ENCODE results near the gene PLA2G5.

PLA2G5 gene

DNA sequence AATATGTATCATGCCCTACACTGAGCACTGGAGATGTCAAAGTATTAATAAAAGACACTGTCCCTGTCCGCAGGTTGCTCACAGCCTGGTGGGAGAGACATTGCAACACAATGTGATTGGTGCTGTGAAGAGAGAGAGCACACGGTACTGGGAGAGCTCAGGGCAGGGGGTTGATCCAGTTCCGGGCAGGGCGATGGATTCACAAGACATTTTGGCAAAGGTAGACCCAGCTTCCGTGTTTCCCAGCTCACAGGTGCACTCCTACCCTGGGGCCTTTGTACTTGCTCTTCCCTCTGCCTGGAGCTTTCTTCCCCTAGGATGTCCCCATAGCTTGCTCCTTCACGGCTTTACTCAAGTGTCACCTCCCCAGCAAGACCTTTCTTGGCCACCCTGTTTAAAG lies 1.4 kb downstream of the PLA2G5 start:
- H3K36me3 ChIP-seq (ENCODE audit: insufficient read depth, low read length) = no peaks in the 10 kb centered on the region
- no peak overlapping the region for H3K4me3 ChIP-seq (ENCODE audit: low read length)
- peaks cover 18% of the 10 kb centered on the region for H3K27me3 ChIP-seq (ENCODE audit: control insufficient read depth, insufficient read depth, low read length)
- H3K4me1 ChIP-seq (ENCODE audit: control insufficient read depth, insufficient read depth, low read length) = no peaks in the 10 kb centered on the region
- H3K9me3 ChIP-seq (replicated peaks; ENCODE audit: low read length) = no peaks in the 10 kb centered on the region
- no peak overlapping the region for H3K9ac ChIP-seq (ENCODE audit: low read depth, low read length)
- H3K4me2 ChIP-seq (ENCODE audit: low read length) = no peak overlapping the region

DNA sequence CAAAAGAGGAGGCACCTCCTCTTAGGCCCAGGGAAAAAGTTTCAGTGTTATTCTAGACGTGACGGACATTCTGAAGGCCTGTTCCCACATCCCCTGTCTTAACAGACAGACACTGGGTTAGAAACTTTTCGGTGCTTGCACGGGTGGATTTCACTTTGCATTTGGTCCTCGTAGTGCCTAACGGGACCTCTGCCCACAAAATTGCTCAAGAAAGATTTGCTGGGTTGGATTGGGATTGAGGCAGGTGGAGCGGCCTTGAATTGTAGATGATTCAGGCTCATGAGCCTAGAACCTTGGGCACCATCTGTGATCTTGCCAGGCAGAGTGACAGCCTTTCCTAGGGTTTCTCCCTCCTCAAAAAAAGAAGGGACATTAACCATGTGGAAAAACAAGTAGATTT lies 2.8 kb downstream of the PLA2G5 start:
- Histone ChIP-seq H3K9ac (ENCODE audit: low read depth, low read length) (no peak overlapping the region), H3K4me1 (ENCODE audit: control insufficient read depth, insufficient read depth, low read length) (no peaks in the 10 kb centered on the region), H3K4me3 (ENCODE audit: low read length) (no peak overlapping the region), H3K27me3 (ENCODE audit: control insufficient read depth, insufficient read depth, low read length) (peaks cover 31% of the 10 kb centered on the region), H3K9me3 (replicated peaks; ENCODE audit: low read length) (no peaks in the 10 kb centered on the region), H3K36me3 (ENCODE audit: insufficient read depth, low read length) (no peaks in the 10 kb centered on the region), H3K4me2 (ENCODE audit: low read length) (no peak overlapping the region)

DNA sequence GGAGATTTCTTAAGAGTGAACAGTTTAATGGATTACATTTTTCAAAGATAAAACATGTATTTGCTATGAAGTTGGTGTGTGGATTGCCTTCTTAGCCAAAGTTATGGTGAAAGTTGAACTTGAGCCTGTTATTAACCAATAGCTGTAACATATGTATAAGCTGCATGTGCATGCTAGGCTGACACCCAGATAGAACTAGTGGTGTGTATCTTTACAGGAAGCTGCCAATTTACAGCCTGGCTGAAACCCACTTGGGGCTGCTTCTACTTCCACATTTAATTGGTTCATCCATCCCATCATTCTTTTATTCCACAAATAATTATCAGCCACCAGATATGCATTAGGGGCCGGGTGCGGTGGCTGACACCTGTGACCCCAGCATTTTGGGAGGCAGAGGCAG lies 3.3 kb downstream of the PLA2G5 start:
- no peaks in the 10 kb centered on the region for H3K4me1 ChIP-seq (ENCODE audit: control insufficient read depth, insufficient read depth, low read length)
- no peak overlapping the region for H3K4me2 ChIP-seq (ENCODE audit: low read length)
- H3K4me3 ChIP-seq (ENCODE audit: low read length) = no peak overlapping the region
- H3K9ac ChIP-seq (ENCODE audit: low read depth, low read length) = no peak overlapping the region
- H3K36me3 ChIP-seq (ENCODE audit: insufficient read depth, low read length) = no peaks in the 10 kb centered on the region
- no peaks in the 10 kb centered on the region for H3K9me3 ChIP-seq (replicated peaks; ENCODE audit: low read length)
- H3K27me3 ChIP-seq (ENCODE audit: control insufficient read depth, insufficient read depth, low read length) = peaks cover 36% of the 10 kb centered on the region

DNA sequence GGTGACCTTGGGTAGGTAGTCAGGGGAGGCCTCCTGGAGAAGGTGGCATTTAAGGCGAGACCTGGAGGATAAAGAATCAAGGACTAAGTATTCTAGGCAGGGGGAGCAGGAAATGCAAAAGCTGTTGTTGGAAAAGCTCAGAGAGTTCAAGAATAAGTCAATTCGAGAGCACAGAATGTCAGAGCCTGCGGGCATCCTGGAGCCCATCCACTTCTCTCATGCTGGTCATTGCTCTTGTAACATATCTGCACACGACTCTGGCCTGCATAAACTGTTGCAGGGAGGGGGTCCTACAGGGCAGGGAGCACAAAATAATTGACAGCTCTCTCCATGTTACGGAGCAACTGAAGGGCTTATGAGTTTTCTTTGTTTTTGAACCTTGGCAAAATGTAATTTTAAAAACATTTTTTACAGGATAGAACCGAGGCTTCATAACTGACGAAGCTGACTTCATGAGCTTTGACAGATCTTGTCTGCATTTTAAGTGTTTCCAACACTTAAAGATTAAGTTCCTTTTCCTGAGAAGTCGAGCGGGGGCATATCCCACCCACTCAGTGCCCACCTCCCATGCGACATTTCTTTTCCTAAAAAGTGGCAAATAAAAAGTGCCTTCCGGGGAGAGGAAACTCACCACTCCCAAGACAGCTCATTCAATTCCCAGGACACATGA lies 4.2 kb downstream of the PLA2G5 start:
- Histone ChIP-seq H3K4me1 (ENCODE audit: control insufficient read depth, insufficient read depth, low read length) (no peaks in the 10 kb centered on the region), H3K9ac (ENCODE audit: low read depth, low read length) (no peak overlapping the region), H3K4me3 (ENCODE audit: low read length) (no peak overlapping the region), H3K36me3 (ENCODE audit: insufficient read depth, low read length) (no peaks in the 10 kb centered on the region), H3K27me3 (ENCODE audit: control insufficient read depth, insufficient read depth, low read length) (peaks cover 39% of the 10 kb centered on the region), H3K9me3 (replicated peaks; ENCODE audit: low read length) (no peaks in the 10 kb centered on the region), H3K4me2 (ENCODE audit: low read length) (no peak overlapping the region)

DNA sequence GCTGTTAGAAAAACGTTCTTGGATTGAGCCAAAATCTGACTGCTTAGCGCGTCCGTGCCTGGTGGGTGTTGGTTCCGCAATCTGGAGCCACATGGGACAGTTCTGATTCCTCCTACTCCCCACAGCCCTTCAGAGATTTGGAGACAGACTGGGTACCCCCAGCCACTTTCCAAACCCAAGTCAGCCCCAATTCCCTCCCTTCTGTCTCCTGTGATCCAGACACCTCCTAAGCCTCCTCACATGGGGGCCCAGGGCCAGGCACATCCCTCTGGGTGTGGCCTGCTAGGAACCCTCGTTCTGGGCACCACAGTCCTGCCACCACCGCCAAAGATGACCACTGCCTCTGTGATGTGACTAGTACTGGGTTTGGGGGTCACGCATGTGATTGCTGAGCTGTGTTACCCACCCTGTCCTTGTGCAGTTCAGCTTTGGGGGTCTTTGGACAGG lies 4.8 kb downstream of the PLA2G5 start:
- Histone ChIP-seq H3K4me2 (ENCODE audit: low read length) (no peak overlapping the region), H3K9ac (ENCODE audit: low read depth, low read length) (no peak overlapping the region)

DNA sequence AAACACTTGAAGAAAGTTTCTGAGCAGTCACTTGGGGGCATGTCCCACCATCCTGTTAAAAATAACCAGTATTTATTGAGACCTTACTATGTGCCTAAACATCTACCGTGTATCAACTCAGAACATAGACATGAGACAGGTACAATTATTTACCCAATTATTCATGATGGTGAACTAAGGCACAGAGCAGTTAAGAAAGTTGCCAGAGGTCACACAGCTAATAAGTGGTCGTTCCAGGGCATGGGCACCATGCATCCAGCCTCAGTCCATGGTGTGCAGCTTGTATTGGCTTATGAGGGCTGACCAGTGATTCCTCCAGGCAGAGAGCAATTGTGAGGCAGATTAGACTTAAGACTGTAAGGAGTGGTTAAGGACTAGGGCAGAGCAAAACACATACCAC lies 5.4 kb downstream of the PLA2G5 start:
- Histone ChIP-seq H3K27me3 (ENCODE audit: control insufficient read depth, insufficient read depth, low read length) (peaks cover 37% of the 10 kb centered on the region), H3K9me3 (replicated peaks; ENCODE audit: low read length) (no peaks in the 10 kb centered on the region), H3K36me3 (ENCODE audit: insufficient read depth, low read length) (no peaks in the 10 kb centered on the region), H3K4me2 (ENCODE audit: low read length) (no peak overlapping the region), H3K4me3 (ENCODE audit: low read length) (no peak overlapping the region), H3K4me1 (ENCODE audit: control insufficient read depth, insufficient read depth, low read length) (no peaks in the 10 kb centered on the region), H3K9ac (ENCODE audit: low read depth, low read length) (no peak overlapping the region)

More for the DNA sequence above, 4.8 kb downstream of the PLA2G5 start:
- Histone ChIP-seq H3K4me3 (ENCODE audit: low read length) (no peak overlapping the region), H3K36me3 (ENCODE audit: insufficient read depth, low read length) (no peaks in the 10 kb centered on the region), H3K9me3 (replicated peaks; ENCODE audit: low read length) (no peaks in the 10 kb centered on the region), H3K4me1 (ENCODE audit: control insufficient read depth, insufficient read depth, low read length) (no peaks in the 10 kb centered on the region), H3K27me3 (ENCODE audit: control insufficient read depth, insufficient read depth, low read length) (peaks cover 37% of the 10 kb centered on the region)

DNA sequence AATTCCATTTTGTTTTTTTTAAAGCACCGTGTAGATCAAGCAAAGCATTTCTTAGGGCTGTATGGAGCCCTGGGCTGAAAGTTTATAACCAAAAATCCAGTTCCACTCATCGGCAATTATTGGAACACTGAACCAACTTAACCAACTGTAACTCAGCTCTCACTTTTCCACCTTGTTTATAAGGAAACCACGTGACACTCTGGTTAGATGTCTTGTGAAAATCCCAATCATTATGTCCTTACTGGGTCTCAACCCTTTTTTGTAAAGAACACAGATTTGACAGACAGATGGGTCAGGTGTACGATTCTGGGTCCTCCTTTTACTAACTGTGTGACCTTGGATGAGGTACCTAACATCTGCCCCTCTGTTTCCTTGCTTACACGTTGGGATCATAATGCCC lies 6.2 kb downstream of the PLA2G5 start:
- Histone ChIP-seq H3K27me3 (ENCODE audit: control insufficient read depth, insufficient read depth, low read length) (peaks cover 41% of the 10 kb centered on the region), H3K4me3 (ENCODE audit: low read length) (no peak overlapping the region), H3K4me2 (ENCODE audit: low read length) (no peak overlapping the region), H3K36me3 (ENCODE audit: insufficient read depth, low read length) (no peaks in the 10 kb centered on the region), H3K9me3 (replicated peaks; ENCODE audit: low read length) (no peaks in the 10 kb centered on the region), H3K9ac (ENCODE audit: low read depth, low read length) (no peak overlapping the region), H3K4me1 (ENCODE audit: control insufficient read depth, insufficient read depth, low read length) (no peaks in the 10 kb centered on the region)

DNA sequence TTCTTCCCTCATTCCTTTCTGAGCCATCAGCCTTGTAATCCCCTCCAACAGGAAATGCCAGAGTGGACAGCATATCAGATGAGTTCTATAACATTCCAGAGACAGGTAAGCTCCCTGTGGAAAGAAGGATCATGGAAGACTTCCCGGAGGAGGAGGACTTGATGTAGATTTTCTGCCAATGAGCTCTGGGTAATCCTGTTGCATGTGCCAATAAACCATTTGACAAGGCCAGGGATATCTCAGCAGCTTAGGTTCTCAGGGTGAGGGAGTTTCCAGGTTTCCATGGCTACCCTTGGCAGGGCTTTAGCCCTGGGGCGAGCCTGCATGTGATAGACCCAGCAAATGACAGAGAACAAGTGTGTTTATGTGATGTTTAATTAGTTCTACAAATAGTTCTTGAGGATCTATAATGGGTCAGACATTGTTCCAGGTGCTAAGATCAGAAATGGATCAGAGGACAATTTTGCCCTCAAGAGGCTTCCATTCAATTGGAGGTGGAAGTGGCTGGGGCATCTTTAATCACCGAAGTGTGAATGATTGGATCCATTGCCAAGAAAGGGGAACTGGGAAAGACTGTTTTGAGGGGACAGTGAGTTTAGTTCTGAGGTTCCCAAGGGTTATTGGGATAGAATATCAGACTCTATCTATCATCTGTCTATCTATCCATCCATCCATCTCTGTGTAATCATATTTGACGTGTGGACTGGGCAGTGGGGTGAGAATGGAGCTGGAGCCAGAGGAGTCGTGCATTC lies 6.9 kb downstream of the PLA2G5 start:
- peaks cover 41% of the 10 kb centered on the region for H3K27me3 ChIP-seq (ENCODE audit: control insufficient read depth, insufficient read depth, low read length)
- H3K4me1 ChIP-seq (ENCODE audit: control insufficient read depth, insufficient read depth, low read length) = no peaks in the 10 kb centered on the region
- H3K36me3 ChIP-seq (ENCODE audit: insufficient read depth, low read length) = no peaks in the 10 kb centered on the region
- no peaks in the 10 kb centered on the region for H3K9me3 ChIP-seq (replicated peaks; ENCODE audit: low read length)
- no peak overlapping the region for H3K4me2 ChIP-seq (ENCODE audit: low read length)
- H3K4me3 ChIP-seq (ENCODE audit: low read length) = no peak overlapping the region
- H3K9ac ChIP-seq (ENCODE audit: low read depth, low read length) = no peak overlapping the region

DNA sequence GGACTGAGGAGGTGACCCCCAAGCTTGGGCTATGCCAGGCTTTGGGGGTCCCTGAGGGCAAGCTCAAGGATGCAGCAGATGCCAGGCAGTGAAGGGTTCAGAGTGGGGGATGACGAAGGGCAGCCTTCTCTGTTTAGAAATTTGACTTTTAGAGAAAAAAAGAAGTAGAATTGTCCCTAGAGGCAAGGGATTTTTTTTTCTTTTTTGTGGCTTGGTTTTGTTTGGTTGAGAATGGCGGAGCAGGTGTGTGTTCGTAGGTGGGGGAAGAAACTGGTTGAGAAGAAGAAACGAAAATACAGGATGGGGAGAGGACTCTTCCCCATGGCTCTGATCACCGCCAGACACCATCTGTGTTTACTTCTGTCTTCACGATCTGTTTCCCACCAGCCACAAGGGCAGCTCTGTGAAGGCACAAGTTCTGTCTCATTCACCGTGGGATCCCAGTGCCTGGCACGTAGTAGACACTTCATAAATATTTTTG lies 8.2 kb downstream of the PLA2G5 start:
- Histone ChIP-seq H3K36me3 (ENCODE audit: insufficient read depth, low read length) (no peaks in the 10 kb centered on the region), H3K9ac (ENCODE audit: low read depth, low read length) (no peak overlapping the region), H3K4me1 (ENCODE audit: control insufficient read depth, insufficient read depth, low read length) (no peaks in the 10 kb centered on the region), H3K9me3 (replicated peaks; ENCODE audit: low read length) (no peaks in the 10 kb centered on the region), H3K4me3 (ENCODE audit: low read length) (no peak overlapping the region), H3K27me3 (ENCODE audit: control insufficient read depth, insufficient read depth, low read length) (peaks cover 44% of the 10 kb centered on the region), H3K4me2 (ENCODE audit: low read length) (no peak overlapping the region)

DNA sequence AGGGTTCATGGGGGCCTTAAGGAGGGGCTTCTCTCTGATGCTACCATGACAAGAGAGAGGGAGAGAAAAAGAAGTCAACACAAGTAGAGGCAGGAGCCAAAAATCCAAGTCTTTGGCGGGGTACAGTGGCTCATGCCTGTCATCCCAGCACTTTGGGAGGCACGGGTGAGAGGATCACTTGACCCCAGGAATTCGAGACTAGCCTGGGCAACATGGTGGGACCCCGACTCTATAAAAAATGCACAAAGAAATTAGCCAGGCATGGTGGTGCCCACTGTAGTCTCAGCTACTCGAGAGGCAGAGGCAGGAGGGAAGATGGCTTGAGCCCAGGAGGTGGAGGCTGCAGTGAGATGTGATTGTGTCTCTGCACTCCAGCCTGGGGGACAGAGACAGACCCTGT lies 8.7 kb downstream of the PLA2G5 start:
- H3K9me3 ChIP-seq (replicated peaks; ENCODE audit: low read length) = no peaks in the 10 kb centered on the region
- no peaks in the 10 kb centered on the region for H3K4me1 ChIP-seq (ENCODE audit: control insufficient read depth, insufficient read depth, low read length)
- H3K36me3 ChIP-seq (ENCODE audit: insufficient read depth, low read length) = no peaks in the 10 kb centered on the region
- H3K4me2 ChIP-seq (ENCODE audit: low read length) = no peak overlapping the region
- H3K27me3 ChIP-seq (ENCODE audit: control insufficient read depth, insufficient read depth, low read length) = peaks cover 44% of the 10 kb centered on the region
- H3K9ac ChIP-seq (ENCODE audit: low read depth, low read length) = no peak overlapping the region
- no peak overlapping the region for H3K4me3 ChIP-seq (ENCODE audit: low read length)

DNA sequence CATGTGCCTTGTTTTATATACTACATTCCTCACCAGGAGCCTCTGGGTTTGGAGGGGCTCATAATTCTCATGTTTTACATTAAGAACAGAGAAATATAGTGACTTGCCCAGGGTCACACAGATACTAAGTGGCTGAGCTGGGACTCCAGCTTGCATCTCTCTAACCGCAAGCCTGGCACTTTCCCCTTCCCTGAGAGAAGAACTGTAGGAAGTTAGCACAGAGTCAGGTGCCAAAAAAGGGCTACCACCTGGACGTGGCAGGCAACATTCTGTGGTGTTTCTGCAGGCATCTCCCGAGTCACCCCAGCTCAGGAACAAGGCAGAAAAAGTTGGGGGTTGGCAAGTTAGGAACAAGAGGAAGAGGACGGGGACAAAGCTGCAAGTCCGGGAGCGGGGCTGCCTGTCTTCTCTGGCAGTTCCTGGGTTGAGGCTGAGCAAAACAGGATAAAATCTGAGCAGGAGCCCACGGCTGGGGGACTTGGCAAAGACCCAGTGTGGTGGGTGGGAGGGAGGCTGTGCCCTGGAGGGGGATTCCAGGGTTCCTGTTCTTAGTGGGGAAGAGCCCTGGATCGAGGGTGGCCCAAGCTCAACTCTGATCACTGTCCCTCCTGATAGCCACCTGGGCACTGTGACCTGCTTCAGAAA lies 9.8 kb downstream of the PLA2G5 start:
- H3K36me3 ChIP-seq (ENCODE audit: insufficient read depth, low read length) = no peaks in the 10 kb centered on the region
- no peaks in the 10 kb centered on the region for H3K9me3 ChIP-seq (replicated peaks; ENCODE audit: low read length)
- no peak overlapping the region for H3K9ac ChIP-seq (ENCODE audit: low read depth, low read length)
- peaks cover 51% of the 10 kb centered on the region for H3K27me3 ChIP-seq (ENCODE audit: control insufficient read depth, insufficient read depth, low read length)
- H3K4me3 ChIP-seq (ENCODE audit: low read length) = no peak overlapping the region
- no peaks in the 10 kb centered on the region for H3K4me1 ChIP-seq (ENCODE audit: control insufficient read depth, insufficient read depth, low read length)
- H3K4me2 ChIP-seq (ENCODE audit: low read length) = no peak overlapping the region
